Measurements from ENCODE around the gene EME2. TPM values are rescaled to one million over a fixed set of nuclear protein-coding genes. Genes with fewer than 3 reads are reported as not detected.

Gene EME2
- total and polyA plus RNA-seq, 2 experiments from 2014 or later = 4.1 to 15.0 TPM

DNA sequence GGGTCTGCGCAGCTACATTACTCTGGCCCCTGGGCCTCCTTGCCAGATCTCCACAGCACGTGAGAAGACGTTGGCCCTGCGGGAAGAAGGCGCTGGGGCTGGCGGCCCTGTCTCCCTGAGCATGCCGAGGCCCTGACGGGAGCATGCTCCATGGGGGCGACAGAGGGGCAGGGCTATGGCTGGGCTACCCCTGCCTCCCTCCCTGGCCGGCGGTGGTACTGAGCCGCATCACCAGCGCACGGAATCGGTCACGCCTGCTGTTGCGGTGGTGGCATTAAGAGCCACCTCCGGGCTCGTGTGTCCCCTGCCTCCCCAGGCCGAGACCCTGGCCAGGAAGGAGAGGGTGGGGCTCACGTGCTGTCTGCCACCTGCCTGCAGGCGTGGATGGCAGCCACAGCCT lies 38.5 kb upstream of the EME2 start (continued):
- TF ChIP-seq, protein P1, sequence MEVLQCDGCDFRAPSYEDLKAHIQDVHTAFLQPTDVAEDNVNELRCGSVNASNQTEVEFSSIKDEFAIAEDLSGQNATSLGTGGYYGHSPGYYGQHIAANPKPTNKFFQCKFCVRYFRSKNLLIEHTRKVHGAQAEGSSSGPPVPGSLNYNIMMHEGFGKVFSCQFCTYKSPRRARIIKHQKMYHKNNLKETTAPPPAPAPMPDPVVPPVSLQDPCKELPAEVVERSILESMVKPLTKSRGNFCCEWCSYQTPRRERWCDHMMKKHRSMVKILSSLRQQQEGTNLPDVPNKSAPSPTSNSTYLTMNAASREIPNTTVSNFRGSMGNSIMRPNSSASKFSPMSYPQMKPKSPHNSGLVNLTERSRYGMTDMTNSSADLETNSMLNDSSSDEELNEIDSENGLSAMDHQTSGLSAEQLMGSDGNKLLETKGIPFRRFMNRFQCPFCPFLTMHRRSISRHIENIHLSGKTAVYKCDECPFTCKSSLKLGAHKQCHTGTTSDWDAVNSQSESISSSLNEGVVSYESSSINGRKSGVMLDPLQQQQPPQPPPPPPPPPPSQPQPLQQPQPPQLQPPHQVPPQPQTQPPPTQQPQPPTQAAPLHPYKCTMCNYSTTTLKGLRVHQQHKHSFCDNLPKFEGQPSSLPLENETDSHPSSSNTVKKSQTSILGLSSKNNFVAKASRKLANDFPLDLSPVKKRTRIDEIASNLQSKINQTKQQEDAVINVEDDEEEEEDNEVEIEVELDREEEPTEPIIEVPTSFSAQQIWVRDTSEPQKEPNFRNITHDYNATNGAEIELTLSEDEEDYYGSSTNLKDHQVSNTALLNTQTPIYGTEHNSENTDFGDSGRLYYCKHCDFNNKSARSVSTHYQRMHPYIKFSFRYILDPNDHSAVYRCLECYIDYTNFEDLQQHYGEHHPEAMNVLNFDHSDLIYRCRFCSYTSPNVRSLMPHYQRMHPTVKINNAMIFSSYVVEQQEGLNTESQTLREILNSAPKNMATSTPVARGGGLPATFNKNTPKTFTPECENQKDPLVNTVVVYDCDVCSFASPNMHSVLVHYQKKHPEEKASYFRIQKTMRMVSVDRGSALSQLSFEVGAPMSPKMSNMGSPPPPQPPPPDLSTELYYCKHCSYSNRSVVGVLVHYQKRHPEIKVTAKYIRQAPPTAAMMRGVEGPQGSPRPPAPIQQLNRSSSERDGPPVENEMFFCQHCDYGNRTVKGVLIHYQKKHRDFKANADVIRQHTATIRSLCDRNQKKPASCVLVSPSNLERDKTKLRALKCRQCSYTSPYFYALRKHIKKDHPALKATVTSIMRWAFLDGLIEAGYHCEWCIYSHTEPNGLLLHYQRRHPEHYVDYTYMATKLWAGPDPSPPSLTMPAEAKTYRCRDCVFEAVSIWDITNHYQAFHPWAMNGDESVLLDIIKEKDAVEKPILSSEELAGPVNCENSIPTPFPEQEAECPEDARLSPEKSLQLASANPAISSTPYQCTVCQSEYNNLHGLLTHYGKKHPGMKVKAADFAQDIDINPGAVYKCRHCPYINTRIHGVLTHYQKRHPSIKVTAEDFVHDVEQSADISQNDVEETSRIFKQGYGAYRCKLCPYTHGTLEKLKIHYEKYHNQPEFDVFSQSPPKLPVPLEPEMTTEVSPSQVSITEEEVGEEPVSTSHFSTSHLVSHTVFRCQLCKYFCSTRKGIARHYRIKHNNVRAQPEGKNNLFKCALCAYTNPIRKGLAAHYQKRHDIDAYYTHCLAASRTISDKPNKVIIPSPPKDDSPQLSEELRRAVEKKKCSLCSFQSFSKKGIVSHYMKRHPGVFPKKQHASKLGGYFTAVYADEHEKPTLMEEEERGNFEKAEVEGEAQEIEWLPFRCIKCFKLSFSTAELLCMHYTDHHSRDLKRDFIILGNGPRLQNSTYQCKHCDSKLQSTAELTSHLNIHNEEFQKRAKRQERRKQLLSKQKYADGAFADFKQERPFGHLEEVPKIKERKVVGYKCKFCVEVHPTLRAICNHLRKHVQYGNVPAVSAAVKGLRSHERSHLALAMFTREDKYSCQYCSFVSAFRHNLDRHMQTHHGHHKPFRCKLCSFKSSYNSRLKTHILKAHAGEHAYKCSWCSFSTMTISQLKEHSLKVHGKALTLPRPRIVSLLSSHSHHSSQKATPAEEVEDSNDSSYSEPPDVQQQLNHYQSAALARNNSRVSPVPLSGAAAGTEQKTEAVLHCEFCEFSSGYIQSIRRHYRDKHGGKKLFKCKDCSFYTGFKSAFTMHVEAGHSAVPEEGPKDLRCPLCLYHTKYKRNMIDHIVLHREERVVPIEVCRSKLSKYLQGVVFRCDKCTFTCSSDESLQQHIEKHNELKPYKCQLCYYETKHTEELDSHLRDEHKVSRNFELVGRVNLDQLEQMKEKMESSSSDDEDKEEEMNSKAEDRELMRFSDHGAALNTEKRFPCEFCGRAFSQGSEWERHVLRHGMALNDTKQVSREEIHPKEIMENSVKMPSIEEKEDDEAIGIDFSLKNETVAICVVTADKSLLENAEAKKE (CRISPR knock-in tag; IDR thresholded peaks at IDR 0.05) = no peak
- TF ChIP-seq, protein P2, sequence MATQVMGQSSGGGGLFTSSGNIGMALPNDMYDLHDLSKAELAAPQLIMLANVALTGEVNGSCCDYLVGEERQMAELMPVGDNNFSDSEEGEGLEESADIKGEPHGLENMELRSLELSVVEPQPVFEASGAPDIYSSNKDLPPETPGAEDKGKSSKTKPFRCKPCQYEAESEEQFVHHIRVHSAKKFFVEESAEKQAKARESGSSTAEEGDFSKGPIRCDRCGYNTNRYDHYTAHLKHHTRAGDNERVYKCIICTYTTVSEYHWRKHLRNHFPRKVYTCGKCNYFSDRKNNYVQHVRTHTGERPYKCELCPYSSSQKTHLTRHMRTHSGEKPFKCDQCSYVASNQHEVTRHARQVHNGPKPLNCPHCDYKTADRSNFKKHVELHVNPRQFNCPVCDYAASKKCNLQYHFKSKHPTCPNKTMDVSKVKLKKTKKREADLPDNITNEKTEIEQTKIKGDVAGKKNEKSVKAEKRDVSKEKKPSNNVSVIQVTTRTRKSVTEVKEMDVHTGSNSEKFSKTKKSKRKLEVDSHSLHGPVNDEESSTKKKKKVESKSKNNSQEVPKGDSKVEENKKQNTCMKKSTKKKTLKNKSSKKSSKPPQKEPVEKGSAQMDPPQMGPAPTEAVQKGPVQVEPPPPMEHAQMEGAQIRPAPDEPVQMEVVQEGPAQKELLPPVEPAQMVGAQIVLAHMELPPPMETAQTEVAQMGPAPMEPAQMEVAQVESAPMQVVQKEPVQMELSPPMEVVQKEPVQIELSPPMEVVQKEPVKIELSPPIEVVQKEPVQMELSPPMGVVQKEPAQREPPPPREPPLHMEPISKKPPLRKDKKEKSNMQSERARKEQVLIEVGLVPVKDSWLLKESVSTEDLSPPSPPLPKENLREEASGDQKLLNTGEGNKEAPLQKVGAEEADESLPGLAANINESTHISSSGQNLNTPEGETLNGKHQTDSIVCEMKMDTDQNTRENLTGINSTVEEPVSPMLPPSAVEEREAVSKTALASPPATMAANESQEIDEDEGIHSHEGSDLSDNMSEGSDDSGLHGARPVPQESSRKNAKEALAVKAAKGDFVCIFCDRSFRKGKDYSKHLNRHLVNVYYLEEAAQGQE (IDR thresholded peaks at IDR 0.05; ENCODE audit: unreplicated experiment) = no peak
- TF ChIP-seq ZNF331 (CRISPR knock-in tag; IDR thresholded peaks at IDR 0.05; ENCODE audit: low read depth) (no peak), EZH2 (IDR thresholded peaks at IDR 0.05; ENCODE audit: low read depth, unreplicated experiment) (no peak), NANOG (IDR thresholded peaks at IDR 0.05; ENCODE audit: borderline replicate concordance) (no peak), JUNB (IDR thresholded peaks at IDR 0.05; ENCODE audit: unreplicated experiment) (no peak), CREB1 (CRISPR knock-in tag; IDR thresholded peaks at IDR 0.05; ENCODE audit: low read depth) (no peak)
- TF ChIP-seq, protein P3, sequence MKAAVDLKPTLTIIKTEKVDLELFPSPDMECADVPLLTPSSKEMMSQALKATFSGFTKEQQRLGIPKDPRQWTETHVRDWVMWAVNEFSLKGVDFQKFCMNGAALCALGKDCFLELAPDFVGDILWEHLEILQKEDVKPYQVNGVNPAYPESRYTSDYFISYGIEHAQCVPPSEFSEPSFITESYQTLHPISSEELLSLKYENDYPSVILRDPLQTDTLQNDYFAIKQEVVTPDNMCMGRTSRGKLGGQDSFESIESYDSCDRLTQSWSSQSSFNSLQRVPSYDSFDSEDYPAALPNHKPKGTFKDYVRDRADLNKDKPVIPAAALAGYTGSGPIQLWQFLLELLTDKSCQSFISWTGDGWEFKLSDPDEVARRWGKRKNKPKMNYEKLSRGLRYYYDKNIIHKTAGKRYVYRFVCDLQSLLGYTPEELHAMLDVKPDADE (IDR thresholded peaks at IDR 0.05) = no peak

All from GM23338 (cell line).